GM19395 (cell line): ENCODE measurements around the gene PHC3.

Experiments
- ATAC-seq: cut with Tn5 transposase; IDR thresholded peaks from one replicate; pipeline ENCODE4 v1.9.1; 2021; ENCODE audit warnings: mild to moderate bottlenecking, moderate library complexity; ENCODE audit not compliant: unreplicated experiment

The PHC3 gene

GRCh38 chr3:170046269-170047132 lies 135.0 kb downstream of the PHC3 start:
- no peak for ATAC-seq

- ATAC-seq = peak; percentile 78
Observed at GRCh38 chr3:170044795-170045244, 136.7 kb downstream of the PHC3 start.

- no peak for ATAC-seq
Observed at GRCh38 chr3:170044271-170044670, 137.3 kb downstream of the PHC3 start.

- ATAC-seq = no peak
Observed at GRCh38 chr3:170043506-170043905, 138.0 kb downstream of the PHC3 start.

GRCh38 chr3:170040418-170040817 lies 141.1 kb downstream of the PHC3 start:
- no peak for ATAC-seq

- peak; percentile 18 for ATAC-seq
Observed at GRCh38 chr3:170038434-170039110, 143.0 kb downstream of the PHC3 start.
